Adrenal gland (tissue), 5 donors: Measurements from ENCODE around the gene TTC9C.

Experiments used
- POLR2A ChIP-seq, 2 donors: fragments of 450-650 bp; IDR thresholded peaks; one replicate each; pipeline ENCODE4 v1.6.1; 2017; ENCODE audit warnings: antibody characterized with exemption in 2 of 2, mild to moderate bottlenecking in 2 of 2, moderate library complexity in 1 of 2
- TF ChIP-seq, protein P1 (sequence below), 6 experiments: fragments of 450-650 bp in 4 of 6; fragments of 200-600 bp in 2 of 6; sonication (generic) in 1 of 6; IDR thresholded peaks; 1 replicate in 5 of 6; 2 replicates in 1 of 6; pipeline versions ENCODE4 v1.5.1 to v1.8.0; 2016 to 2021; ENCODE audit warnings: antibody characterized with exemption in 6 of 6, mild to moderate bottlenecking in 2 of 6, moderate library complexity in 1 of 6
- donor health status: DM: no; HTN: no; CAD: no.

GRCh38 chr11:62726156-62726914 lies 2.0 kb upstream of the TTC9C start:
- TF ChIP-seq, protein P1, sequence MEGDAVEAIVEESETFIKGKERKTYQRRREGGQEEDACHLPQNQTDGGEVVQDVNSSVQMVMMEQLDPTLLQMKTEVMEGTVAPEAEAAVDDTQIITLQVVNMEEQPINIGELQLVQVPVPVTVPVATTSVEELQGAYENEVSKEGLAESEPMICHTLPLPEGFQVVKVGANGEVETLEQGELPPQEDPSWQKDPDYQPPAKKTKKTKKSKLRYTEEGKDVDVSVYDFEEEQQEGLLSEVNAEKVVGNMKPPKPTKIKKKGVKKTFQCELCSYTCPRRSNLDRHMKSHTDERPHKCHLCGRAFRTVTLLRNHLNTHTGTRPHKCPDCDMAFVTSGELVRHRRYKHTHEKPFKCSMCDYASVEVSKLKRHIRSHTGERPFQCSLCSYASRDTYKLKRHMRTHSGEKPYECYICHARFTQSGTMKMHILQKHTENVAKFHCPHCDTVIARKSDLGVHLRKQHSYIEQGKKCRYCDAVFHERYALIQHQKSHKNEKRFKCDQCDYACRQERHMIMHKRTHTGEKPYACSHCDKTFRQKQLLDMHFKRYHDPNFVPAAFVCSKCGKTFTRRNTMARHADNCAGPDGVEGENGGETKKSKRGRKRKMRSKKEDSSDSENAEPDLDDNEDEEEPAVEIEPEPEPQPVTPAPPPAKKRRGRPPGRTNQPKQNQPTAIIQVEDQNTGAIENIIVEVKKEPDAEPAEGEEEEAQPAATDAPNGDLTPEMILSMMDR (IDR thresholded peaks at IDR 0.05): no peak
- TF ChIP-seq POLR2A (IDR thresholded peaks at IDR 0.05): no peak
